Bladder microvascular endothelial cell (primary cell): Measurements from ENCODE around the gene SH2D7. TPM values are rescaled to one million over a fixed set of nuclear protein-coding genes. Genes with fewer than 3 reads are reported as not detected.

Experiments used
- total RNA-seq: library from RNA; depleted of rRNA; stranded (reverse); fragments of >200 nt; gene quantifications from 2 replicates; pipeline ENCODE4 v1.2.3, GENCODE V29; 2014

The SH2D7 gene
- total RNA-seq, result not detected in 2 replicates

DNA sequence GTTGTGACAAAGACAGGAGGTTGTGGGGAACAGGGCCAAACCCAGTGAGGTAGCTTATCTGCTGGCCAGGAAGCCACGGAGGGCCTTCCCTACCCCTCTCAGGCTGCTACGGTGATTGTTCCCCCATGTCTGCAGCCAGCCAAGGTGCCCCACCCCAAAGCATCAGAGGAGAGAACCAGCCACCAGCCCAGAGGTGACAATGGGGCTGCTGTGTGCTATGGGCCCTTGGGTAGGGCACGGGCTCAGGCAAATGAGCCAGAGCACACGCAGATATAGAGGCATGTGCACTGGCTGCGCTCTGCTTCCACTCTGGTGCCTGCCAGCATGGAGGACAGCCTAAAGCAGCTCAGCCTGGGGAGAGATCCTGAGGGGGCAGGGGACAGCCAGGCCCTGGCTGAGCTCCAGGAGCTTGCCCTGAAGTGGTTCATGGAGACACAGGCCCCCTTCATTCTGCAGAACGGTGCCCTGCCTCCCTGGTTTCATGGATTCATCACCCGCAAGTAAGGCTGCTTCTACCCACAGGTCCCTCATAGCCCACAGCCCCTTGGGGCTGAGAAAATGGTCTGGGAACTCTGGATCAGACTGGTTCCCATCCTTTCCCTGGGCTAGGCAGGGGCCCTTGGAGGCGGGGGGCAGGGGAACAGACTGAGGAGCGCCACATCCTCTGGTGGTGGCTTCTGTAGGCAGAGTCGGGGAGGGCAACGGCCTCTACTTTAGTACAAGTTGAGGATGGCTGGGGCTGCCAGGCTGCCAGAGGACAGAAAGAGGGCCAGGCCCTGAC is at the start of gene SH2D7:
TSS of gene SH2D7 (plus strand) at position 301 of the 781 bp plus-strand sequence. CDS start at position 325, 24 bp downstream.

DNA sequence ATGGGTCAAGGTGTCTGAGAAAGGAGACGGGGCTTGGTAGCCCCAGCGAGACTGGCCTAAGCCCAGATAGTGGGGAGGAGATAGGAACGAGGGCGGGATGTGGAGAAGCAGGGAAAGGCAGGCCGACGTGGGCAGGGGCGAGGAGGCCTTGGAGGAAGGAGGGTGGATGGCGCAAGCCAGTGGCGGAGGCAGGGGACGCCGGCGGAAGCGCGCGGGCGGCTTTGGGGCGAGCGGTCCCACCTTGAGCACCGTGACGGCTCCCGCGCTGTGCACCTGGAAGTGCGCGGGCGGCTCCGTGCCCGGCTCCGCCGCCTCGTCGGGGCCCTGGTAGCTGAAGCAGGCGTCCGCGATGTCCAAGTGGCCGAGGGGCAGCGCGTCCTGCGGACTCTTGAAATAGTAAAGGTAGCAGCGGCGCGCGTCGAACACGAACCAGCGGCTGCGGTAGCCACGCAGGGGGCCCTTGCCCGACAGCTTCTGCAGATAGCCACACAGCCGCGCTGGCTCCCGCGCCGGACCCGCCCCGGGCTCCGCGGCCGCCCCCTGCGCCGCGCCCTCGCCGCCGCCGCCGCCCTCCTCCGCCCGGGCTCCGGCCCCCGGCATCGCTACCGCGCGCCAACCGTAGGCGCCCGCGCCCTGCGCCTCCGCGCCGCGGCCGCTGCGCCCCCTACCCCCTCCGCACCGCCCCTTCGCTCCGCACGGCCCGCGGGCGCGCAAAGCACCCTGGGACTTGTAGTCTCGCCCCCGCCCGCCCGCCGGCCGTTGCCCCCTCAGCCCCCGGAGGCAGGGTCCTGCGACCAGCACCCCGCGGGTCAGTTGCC is 15.1 kb upstream of the SH2D7 start, which contains the start of gene TBC1D2B:
TSS of gene TBC1D2B (minus strand) at position 659 of the 818 bp plus-strand sequence. CDS start at position 600, 59 bp downstream.

DNA sequence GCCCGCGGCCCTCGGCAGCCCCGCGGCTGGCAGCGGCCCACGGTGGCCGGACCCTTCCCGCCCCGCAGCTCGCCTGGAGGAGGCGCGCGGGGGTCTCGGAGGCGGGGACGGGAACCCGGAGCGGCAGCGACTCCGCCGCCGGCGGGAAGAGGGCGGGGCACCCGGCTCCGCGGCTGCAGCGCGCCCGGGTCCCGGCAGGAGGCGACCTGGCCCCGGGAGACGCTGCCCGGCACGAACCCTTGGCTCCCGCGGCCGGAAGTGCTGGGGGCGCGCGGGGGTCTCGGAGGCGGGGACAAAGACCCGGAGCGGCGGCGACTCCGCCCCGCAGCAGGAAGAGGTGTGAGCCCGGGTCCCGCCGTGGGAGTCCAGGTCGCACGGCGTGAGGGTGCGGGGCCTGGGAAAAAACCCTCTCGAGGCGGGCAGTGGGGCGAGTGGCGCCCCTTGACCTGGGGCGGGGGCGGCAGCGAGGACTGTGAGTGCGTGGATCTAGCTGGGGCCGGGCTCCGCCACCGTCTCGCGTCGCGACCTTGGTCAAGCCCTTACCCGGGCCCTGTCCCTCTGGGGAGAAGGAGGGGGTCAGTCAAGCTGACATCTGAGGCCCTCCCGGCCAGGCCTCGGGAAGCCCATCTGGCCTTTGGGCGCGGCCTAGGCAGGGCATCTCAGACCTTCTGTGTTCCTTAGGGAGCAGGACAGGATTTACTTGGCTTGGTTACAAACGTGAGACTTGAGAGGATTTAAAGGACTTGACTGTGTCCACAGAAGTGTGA is 39.1 kb downstream of the SH2D7 start, which contains the start of gene CIB2:
TSS of gene CIB2 (minus strand) at position 151 of the 767 bp plus-strand sequence. CDS start 230 bp downstream, outside the sequence.

DNA sequence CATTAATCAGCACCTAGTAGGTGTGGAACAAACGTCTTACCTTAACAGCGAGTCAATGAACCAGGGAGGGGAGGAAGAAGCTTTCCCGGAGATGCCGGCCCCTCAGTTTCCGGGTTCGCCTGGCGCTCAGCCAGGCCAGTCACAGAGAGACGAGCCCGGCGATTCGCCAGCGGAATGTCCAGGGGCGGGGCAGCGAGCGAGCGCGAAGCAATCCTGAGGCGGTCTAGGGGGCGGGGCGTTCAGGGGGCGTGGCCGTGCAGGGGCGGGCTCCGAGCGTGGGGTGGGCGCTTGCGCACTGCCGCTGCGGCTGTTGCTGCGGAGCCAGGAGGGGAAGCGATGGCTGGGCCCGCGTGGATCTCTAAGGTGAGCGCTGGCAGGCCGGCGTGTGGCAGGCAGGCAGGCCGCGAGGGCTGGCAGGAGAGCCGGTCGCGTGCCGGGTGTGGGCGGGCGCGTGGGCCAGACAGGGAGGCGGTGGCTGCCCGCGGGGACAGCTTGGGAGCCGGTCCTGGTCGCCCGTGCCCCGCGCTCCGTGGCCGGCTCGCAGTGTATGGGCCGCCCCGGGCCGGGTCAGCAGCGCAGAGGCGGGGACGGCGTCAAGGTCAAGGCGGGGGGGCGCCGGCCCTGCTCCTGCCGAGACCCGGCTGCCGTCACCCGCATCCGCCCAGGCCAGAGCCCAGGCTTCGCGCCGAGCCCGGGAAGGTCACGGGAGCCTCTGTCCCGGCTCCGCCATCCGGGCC is 56.9 kb downstream of the SH2D7 start, which contains the start of gene IDH3A:
TSS of gene IDH3A (plus strand) at position 295 of the 737 bp plus-strand sequence. CDS start at position 337, 42 bp downstream.

Other genes with a start within 250 kb of the SH2D7 start
- 16.5 and 43.2 TPM in 2 replicates for gene TBC1D2B, start 14.8 kb upstream of the SH2D7 start, total RNA-seq
- 0.97 and 2.4 TPM in 2 replicates for gene CIB2, start 38.9 kb downstream of the SH2D7 start, total RNA-seq
- gene IDH3A, start 56.8 kb downstream of the SH2D7 start, total RNA-seq, result 13.8 and 38.1 TPM in 2 replicates
- not detected in 2 replicates for gene ACSBG1, start 142.0 kb downstream of the SH2D7 start, total RNA-seq
- 1.9 and 7.3 TPM in 2 replicates for gene DNAJA4, start 172.0 kb downstream of the SH2D7 start, total RNA-seq
- 66.5 and 73.3 TPM in 2 replicates for gene SKIC8, start 207.0 kb downstream of the SH2D7 start, total RNA-seq
- not detected in 2 replicates for gene CRABP1, start 247.8 kb downstream of the SH2D7 start, total RNA-seq